Measurements from ENCODE around the gene MAPK1. TPM values are rescaled to one million over a fixed set of nuclear protein-coding genes. Genes with fewer than 3 reads are reported as not detected.
"Not testable (repeated sequence)": the region's sequence is repeated elsewhere in the genome, so short reads cannot be mapped to it uniquely, and the experiment has no call there.

MAPK1 gene
- total RNA-seq, 1 donor: 74.2 TPM

GRCh38 chr22:21839765-21840140, 27.7 kb downstream of the MAPK1 start:
- TF ChIP-seq CTCF (IDR thresholded peaks at IDR 0.05; ENCODE audit: insufficient read depth, low read length): no peak
- DNase-seq (ENCODE audit: low read depth): no peak

GRCh38 chr22:21839104-21839764, 28.2 kb downstream of the MAPK1 start:
- not testable (repeated sequence) for H3K4me3 ChIP-seq (ENCODE audit: low read depth, low read length); DNase-seq (ENCODE audit: low read depth)

More at GRCh38 chr22:21839765-21840140, 27.7 kb downstream of the MAPK1 start:
- H3K4me3 ChIP-seq (ENCODE audit: low read depth, low read length): no peak overlapping the region

- no peak overlapping the region for H3K4me3 ChIP-seq (ENCODE audit: low read depth, low read length)
- TF ChIP-seq CTCF (IDR thresholded peaks at IDR 0.05; ENCODE audit: insufficient read depth, low read length): no peak
Measured at GRCh38 chr22:21837248-21837979, 30.0 kb downstream of the MAPK1 start.

GRCh38 chr22:21836486-21836885, 31.0 kb downstream of the MAPK1 start:
- H3K4me3 ChIP-seq (ENCODE audit: low read depth, low read length); DNase-seq (ENCODE audit: low read depth): not testable (repeated sequence)

More at GRCh38 chr22:21837248-21837979, 30.0 kb downstream of the MAPK1 start:
- DNase-seq (ENCODE audit: low read depth): peak; percentile 85

GRCh38 chr22:21835378-21835777, 32.1 kb downstream of the MAPK1 start:
- no peak overlapping the region for H3K4me3 ChIP-seq (ENCODE audit: low read depth, low read length)
- no peak for DNase-seq (ENCODE audit: low read depth)
- TF ChIP-seq CTCF (IDR thresholded peaks at IDR 0.05; ENCODE audit: insufficient read depth, low read length): no peak

- DNase-seq (ENCODE audit: low read depth): no peak
- H3K4me3 ChIP-seq (ENCODE audit: low read depth, low read length): no peak overlapping the region
- TF ChIP-seq CTCF (IDR thresholded peaks at IDR 0.05; ENCODE audit: insufficient read depth, low read length): no peak
Measured at GRCh38 chr22:21834869-21835268, 32.6 kb downstream of the MAPK1 start.

- peak; percentile 44 for DNase-seq (ENCODE audit: low read depth)
- H3K4me3 ChIP-seq (ENCODE audit: low read depth, low read length): no peak overlapping the region
- no peak for TF ChIP-seq CTCF (IDR thresholded peaks at IDR 0.05; ENCODE audit: insufficient read depth, low read length)
Measured at GRCh38 chr22:21832291-21833290, 34.9 kb downstream of the MAPK1 start.

All from fibroblast of the aortic adventitia (primary cell).